Putamen (tissue), 1 donor: ENCODE data around the gene SPAG5.
"Not testable (repeated sequence)": the region's sequence is repeated elsewhere in the genome, so short reads cannot be mapped to it uniquely, and the experiment has no call there.

Source experiments
- DNase-seq: peaks from one replicate; pipeline ENCODE4 v3.0.0-alpha.2; 2016; ENCODE audit warnings: low spot score

Gene SPAG5

GRCh38 chr17:28604031-28604430 is 5.2 kb upstream of the SPAG5 start:
- DNase-seq, result not testable (repeated sequence)

DNA sequence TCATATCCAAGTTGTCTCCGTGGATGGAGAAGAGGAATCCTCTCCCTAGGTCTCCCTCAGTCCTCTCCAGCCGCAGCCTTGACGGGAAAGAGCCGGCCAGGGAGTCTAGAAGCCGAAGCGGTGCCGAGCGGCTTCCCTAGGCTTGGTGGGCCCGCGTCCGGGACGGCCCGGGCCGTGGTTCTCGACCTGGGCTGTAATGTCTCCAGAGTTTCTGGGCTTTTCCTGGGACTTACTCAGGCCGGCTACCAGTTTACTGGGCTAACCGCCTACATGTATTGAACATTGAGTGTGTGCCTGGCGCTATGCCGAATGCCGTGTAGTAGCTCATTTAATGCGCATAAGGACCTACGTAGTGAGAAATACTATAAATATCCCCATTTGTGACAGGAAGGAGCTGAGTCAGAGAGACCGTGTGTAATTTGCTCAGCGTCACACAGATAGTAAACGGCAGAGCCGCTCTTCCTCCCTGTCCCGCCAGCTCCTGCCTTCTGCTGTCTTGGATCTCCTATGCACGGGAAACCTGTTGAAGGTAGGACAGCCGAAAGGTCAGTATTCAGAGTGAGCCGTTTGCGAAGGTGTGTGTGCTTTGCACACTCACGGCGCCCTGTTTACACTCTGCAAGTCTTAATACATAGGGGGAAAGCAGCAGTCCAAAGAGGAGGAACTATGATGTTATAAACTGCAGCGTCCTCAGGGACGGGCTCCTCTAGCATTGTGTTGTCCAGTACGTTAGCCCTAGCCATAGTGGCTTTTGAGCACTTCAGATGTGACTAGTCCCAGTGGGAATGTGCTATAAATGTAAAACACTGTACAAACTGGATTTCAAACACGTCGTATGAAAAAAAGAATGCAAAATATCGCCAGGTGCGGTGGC is 723 bp upstream of the SPAG5 start:
- DNase-seq, result no peak

GRCh38 chr17:28598389-28598788 is 436 bp downstream of the SPAG5 start:
- DNase-seq, result no peak

GRCh38 chr17:28597606-28598383 is 1.0 kb downstream of the SPAG5 start:
- DNase-seq, result no peak

DNA sequence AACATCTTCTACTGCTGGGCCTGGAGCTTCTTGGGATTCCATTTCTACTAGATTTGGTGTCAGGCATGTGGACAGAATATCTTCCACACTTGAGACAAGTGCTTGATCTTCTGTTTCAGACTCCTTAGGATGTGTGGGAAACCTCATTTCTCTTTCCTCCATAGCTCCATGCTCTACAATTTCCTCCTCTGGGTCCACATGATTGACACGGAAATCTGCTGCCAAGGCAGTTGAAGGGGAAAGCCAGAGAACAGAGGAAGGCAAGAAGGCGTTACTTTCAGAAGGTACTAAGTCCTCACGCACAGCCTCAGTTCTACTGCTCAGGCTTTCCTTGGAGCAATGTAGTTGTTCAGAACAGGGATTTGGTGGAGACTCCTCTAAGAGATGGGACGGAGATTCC is 6.6 kb downstream of the SPAG5 start:
- DNase-seq, result no peak

GRCh38 chr17:28585851-28586250 is 13.0 kb downstream of the SPAG5 start:
- no peak for DNase-seq

DNA sequence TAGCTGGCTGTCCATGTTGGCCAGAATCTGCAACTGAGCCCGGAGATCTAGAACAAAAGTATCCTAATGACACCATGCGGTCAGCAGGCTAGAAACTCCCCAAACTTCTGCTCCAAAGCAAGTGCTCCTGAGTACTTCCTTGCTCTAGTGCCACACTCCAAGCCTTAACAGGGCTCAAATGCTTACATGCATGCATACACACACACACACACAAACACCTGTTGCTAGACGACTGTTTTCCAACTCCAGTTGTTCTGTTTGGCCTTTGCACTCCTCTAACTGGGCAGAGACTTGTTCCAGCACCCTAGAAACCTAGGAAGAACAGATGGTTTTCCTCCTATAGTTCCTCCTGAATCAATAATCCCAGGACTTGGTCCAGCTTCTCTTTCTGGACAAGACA is 14.4 kb downstream of the SPAG5 start:
- DNase-seq, result no peak

DNA sequence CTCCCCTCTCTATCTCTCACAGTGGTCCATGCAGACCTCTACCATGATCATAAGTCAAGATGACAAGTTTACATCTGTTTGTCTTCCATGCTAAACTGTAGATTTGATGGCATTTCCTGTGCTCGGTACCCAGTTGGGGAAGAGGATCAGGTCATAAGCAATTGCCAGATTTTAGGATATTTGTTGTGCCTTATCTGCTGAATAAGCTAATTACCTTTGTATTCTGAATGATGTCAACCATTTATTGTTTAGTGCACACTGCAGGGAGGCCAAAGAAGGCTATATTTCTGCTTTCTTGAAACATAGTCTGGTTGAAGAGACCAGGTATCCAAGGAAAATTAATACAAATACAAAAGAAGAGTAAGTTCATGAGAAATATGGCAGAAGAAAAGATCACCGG is 16.3 kb downstream of the SPAG5 start:
- no peak for DNase-seq

DNA sequence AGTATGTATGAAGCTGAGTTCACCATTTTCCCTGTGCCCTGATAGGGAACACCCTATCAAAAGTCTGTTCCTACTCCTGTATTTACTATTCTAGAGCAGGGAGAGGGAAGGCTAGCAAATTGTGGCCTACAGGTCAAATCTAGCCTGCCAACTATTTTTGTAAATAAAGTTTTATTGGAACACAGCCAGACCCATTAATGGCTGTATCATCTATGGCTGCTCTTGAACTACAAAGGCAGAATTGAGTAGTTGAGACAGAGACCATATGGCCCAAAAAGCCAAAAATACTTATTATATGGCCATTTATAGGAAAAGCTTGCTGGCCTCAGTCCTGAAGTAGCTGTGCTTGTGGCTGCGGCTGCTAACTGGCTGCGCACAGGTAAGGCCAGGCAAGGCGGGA is 17.9 kb downstream of the SPAG5 start:
- DNase-seq, result no peak

DNA sequence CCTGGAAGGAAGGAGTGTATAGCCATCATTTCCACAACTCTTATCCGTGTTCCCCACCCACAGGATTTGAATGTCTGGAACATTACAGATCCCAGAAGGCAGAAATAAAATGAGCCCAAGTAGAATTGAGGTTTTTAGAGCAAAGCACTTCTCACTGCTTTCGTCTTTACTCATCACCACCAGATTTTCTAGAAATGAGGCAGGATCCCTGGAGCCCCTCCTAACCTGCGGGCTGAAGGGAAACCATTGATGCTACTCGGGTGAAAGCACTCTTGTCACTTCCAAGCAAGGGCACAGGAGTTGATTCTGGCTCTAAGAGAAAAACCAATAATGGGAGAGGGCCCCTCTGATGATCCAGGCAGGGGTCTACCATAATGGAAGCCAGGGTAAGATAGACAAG is 19.3 kb downstream of the SPAG5 start:
- DNase-seq, result no peak

- DNase-seq, result no peak
Measured at GRCh38 chr17:28578246-28579195, 20.3 kb downstream of the SPAG5 start.

DNA sequence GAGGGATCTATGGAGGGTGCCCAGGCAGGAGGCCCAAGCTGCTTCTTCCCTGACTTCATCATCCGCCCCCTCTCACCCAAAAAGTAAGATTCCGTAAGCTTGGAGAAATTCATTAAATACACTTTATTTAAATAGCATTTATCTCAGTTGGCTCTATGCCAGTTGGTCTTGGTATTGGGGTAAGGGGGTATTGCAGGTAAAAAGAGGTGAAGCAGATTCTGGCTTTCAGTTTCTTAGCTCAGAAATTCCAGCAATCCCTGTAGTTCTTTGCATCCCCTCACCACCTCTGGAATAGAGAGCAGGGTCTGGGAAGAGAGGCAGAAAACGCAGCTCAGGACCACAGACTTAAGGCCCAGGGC is 21.4 kb downstream of the SPAG5 start:
- DNase-seq, result no peak

DNA sequence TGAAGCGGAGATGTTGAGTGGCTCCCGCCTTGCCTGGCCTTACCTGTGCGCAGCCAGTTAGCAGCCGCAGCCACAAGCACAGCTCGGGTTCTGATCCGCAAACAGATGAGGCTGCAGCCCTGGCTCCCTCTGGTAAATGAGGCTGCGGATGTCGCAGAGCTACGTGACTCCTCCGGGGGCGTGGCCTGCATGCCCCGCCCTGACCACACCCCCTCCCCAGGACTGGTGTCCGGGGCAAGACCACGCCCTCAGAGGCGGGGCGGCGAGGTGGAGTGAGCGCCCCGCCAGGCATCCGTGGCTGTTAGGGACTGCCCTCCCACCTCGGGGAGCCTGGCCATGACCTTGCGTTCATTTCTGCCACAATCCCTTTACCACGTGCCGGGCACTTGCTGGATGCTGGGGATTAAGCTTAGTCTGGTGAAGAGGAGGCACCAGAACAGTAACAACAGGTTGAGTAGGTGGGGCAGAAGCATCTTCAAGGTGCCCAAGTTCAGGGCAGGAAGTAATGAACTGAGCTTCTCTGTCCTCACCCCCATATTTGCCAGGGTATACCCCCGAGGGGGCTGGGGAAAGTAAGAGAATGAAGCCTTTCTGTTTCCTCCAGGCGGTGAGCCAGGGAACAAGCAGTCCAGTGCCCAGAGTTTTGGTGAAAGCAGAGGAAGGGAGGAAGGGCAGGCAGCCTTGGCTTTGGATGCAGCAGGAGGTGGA is 21.9 kb downstream of the SPAG5 start, which contains the start of gene ALDOC:
TSS of gene ALDOC (minus strand) at position 138 of the 708 bp plus-strand sequence. CDS start 1,363 bp downstream, outside the sequence.
- DNase-seq, result peak; percentile 97

- DNase-seq, result not testable (repeated sequence)
Measured at GRCh38 chr17:28576016-28576415, 22.8 kb downstream of the SPAG5 start.

DNA sequence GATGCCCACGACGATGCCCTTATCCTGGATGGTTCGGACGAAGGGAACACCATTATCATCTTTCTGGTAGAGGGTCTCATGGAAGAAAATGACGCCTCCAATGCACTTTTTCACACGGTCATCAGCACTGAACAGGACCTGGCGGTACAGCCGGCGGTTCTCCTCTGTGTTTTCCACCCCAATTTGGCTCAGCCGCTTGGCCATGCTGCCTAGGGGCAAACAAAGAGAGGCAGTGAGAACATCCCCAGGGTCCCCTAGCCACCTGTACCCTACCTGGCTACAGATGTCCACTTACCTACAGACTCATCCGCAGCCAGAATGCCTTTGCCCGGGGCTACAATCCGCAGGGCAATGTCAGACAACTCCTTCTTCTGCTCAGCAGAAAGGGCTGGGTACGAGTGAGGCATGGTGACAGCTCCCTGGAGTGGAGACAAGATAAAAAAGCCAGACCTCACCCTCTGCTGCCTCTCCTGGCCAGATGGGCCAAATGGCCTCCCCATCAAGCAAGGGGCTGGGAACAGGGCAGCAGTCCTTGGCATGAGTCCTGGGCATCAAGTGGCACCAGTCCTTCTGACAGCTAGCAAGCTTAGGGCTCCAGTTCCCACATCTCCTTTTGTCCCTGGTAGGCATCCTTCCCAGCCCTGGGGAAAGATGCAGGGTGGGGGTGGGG is 23.6 kb downstream of the SPAG5 start:
- DNase-seq, result peak; percentile 59

DNA sequence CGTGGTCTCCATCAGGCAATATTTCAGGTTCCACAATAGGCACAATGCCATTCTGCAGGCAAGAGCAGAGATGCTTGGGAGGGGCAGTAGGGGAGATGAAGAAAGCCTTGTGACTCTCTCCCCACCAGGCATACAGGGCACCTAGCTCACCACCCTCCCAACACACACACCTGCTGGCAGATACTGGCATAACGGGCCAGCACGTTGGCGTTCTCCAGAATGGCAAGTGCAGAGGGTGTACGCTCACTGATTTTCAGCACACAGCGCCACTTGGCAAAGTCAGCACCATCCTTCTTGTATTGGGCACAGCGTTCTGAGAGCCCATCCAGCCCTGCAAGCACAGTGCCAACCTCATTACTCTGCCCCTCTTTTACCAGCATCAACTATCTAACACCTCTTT is 24.3 kb downstream of the SPAG5 start:
- no peak for DNase-seq

GRCh38 chr17:28573966-28574480 is 24.8 kb downstream of the SPAG5 start:
- DNase-seq, result no peak

GRCh38 chr17:28573521-28573920 is 25.3 kb downstream of the SPAG5 start:
- DNase-seq, result no peak

DNA sequence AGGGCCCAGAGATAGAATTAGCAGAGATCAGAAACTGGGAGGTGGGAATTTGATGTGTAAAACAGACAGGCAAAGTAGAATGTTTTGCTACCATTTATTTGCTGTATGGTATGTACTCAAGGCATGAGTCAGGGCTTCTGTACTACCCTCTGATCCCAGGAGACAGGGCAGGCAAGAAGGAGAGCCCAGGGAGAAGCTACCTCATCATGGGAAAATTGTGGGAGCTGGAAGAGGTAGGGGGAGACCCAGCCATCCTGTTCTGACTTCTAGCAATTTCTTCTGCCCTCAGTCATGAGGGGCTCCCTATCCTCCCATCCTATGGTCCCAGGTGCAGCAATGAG is 25.8 kb downstream of the SPAG5 start:
- no peak for DNase-seq

DNA sequence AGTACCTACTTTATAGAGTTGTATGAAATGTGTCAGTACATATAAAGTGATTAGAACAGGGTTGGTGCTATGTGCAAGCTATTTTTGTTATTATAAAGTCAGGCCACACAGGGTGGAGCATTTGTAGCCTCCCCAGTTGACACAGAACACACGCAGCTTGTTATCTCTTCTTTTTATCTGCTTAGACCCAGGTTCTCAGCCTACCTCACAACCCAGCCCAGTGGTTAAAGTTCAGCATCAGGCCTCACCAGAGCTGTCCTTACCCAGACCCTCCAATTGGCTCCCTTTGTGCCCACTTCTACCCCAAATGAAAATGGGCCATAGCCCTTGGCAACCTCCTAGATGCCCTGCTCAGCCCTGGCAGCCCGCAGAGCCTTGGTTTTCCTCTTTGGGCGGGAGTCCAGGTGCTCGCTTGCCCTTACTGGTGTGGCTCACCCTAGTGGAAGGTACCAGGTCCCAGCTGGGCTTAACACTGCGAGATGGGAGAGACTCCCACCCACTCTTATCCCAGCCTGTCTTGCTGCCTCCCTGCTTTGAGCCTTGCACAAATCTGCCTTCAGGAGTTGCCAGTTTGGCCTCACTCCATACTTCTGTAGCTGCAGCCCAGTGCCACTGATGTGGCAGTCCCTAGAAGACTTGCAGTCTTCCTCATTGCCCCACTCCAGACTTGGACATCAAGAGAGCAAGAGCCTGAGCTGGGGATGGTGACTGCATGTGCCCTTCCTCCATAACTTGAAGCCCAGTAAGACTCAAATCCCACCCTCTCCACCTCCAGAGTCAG is 26.4 kb downstream of the SPAG5 start:
- DNase-seq, result no peak
